IPS-20b (cell line): ENCODE measurements around the gene SLC11A2.

Source experiments
- H3K27ac ChIP-seq: one replicate; pipeline ENCODE4 v1.5.1; 2013; ENCODE audit warnings: low read length
- H3K27me3 ChIP-seq: 2 replicates; pipeline ENCODE4 v1.6.1; 2013; ENCODE audit warnings: mild to moderate bottlenecking, low read length, inconsistent platforms; ENCODE audit not compliant: insufficient read depth
- H3K36me3 ChIP-seq: 2 replicates; pipeline ENCODE4 v1.6.1; 2013; ENCODE audit warnings: low read depth, mild to moderate bottlenecking, inconsistent platforms, low read length, moderate library complexity; ENCODE audit not compliant: insufficient read depth
- H3K4me1 ChIP-seq: 2 replicates; pipeline ENCODE4 v1.6.1; 2013; ENCODE audit warnings: mild to moderate bottlenecking, control low read depth, inconsistent platforms, low read length, moderate library complexity; ENCODE audit not compliant: insufficient read depth
- H3K4me3 ChIP-seq: 2 replicates; pipeline ENCODE4 v1.5.1; 2013; ENCODE audit warnings: mild to moderate bottlenecking, low read length, inconsistent platforms
- H3K9ac ChIP-seq: 2 replicates; pipeline ENCODE4 v1.6.1; 2013; ENCODE audit warnings: low read depth, mild to moderate bottlenecking, inconsistent platforms, low read length, moderate library complexity
- H3K9me3 ChIP-seq: 2 replicates; pipeline ENCODE4 v1.6.1; 2013; ENCODE audit warnings: mild to moderate bottlenecking, low read depth, low read length, inconsistent platforms; ENCODE audit not compliant: insufficient read depth

Gene SLC11A2

GRCh38 chr12:50988051-50988450, 38.1 kb downstream of the SLC11A2 start:
- Histone ChIP-seq H3K27ac (no peak overlapping the region), H3K9ac (no peak overlapping the region), H3K27me3 (no peaks in the 10 kb centered on the region), H3K4me3 (no peak overlapping the region), H3K36me3 (peaks cover 66% of the 10 kb centered on the region), H3K4me1 (no peaks in the 10 kb centered on the region), H3K9me3 (no peaks in the 10 kb centered on the region)

GRCh38 chr12:50986966-50987737, 39.0 kb downstream of the SLC11A2 start:
- Histone ChIP-seq H3K9me3 (no peaks in the 10 kb centered on the region), H3K9ac (no peak overlapping the region), H3K27ac (no peak overlapping the region), H3K4me1 (no peaks in the 10 kb centered on the region), H3K4me3 (no peak overlapping the region), H3K36me3 (peaks cover 59% of the 10 kb centered on the region), H3K27me3 (no peaks in the 10 kb centered on the region)

- Histone ChIP-seq H3K4me3 (no peak overlapping the region), H3K27ac (no peak overlapping the region), H3K4me1 (no peaks in the 10 kb centered on the region), H3K27me3 (no peaks in the 10 kb centered on the region), H3K36me3 (peaks cover 41% of the 10 kb centered on the region), H3K9ac (no peak overlapping the region), H3K9me3 (no peaks in the 10 kb centered on the region)
Measured at GRCh38 chr12:50985322-50985721, 40.9 kb downstream of the SLC11A2 start.

- Histone ChIP-seq H3K9me3 (no peaks in the 10 kb centered on the region), H3K9ac (no peak overlapping the region), H3K27me3 (no peaks in the 10 kb centered on the region), H3K4me3 (no peak overlapping the region), H3K4me1 (no peaks in the 10 kb centered on the region), H3K27ac (no peak overlapping the region), H3K36me3 (peaks cover 35% of the 10 kb centered on the region)
Measured at GRCh38 chr12:50984586-50985298, 41.4 kb downstream of the SLC11A2 start.

- Histone ChIP-seq H3K27me3 (no peaks in the 10 kb centered on the region), H3K9ac (no peak overlapping the region), H3K4me3 (no peak overlapping the region), H3K36me3 (peaks cover 6% of the 10 kb centered on the region; the same call in 1 of the 2 replicates), H3K4me1 (no peaks in the 10 kb centered on the region), H3K27ac (no peak overlapping the region), H3K9me3 (no peaks in the 10 kb centered on the region)
Measured at GRCh38 chr12:50981319-50982239, 44.6 kb downstream of the SLC11A2 start.

- Histone ChIP-seq H3K27ac (no peak overlapping the region), H3K9ac (no peak overlapping the region), H3K4me1 (no peaks in the 10 kb centered on the region), H3K9me3 (no peaks in the 10 kb centered on the region), H3K36me3 (no peaks in the 10 kb centered on the region), H3K27me3 (no peaks in the 10 kb centered on the region), H3K4me3 (no peak overlapping the region)
Measured at GRCh38 chr12:50980545-50980944, 45.6 kb downstream of the SLC11A2 start.

GRCh38 chr12:50979369-50980052, 46.7 kb downstream of the SLC11A2 start:
- Histone ChIP-seq H3K27ac (no peak overlapping the region), H3K27me3 (no peaks in the 10 kb centered on the region), H3K9ac (no peak overlapping the region), H3K4me1 (no peaks in the 10 kb centered on the region), H3K9me3 (no peaks in the 10 kb centered on the region), H3K4me3 (no peak overlapping the region), H3K36me3 (no peaks in the 10 kb centered on the region)

GRCh38 chr12:50971946-50972345, 54.2 kb downstream of the SLC11A2 start:
- peaks cover 4% of the 10 kb centered on the region; the same call in 1 of the 2 replicates for H3K36me3 ChIP-seq
- H3K4me3 ChIP-seq = no peak overlapping the region
- peaks cover 19% of the 10 kb centered on the region for H3K9me3 ChIP-seq
- no peak overlapping the region for H3K27ac ChIP-seq
- H3K9ac ChIP-seq = no peak overlapping the region
- no peaks in the 10 kb centered on the region for H3K27me3 ChIP-seq
- no peaks in the 10 kb centered on the region for H3K4me1 ChIP-seq

GRCh38 chr12:50964432-50964831, 61.8 kb downstream of the SLC11A2 start:
- H3K9ac ChIP-seq = no peak overlapping the region
- no peaks in the 10 kb centered on the region for H3K4me1 ChIP-seq
- H3K27me3 ChIP-seq = no peaks in the 10 kb centered on the region
- H3K36me3 ChIP-seq = no peaks in the 10 kb centered on the region
- H3K27ac ChIP-seq = no peak overlapping the region
- no peak overlapping the region for H3K4me3 ChIP-seq
- H3K9me3 ChIP-seq = no peaks in the 10 kb centered on the region

GRCh38 chr12:50961708-50962107, 64.5 kb downstream of the SLC11A2 start:
- Histone ChIP-seq H3K36me3 (no peaks in the 10 kb centered on the region), H3K27me3 (no peaks in the 10 kb centered on the region), H3K4me1 (no peaks in the 10 kb centered on the region), H3K9ac (no peak overlapping the region), H3K27ac (no peak overlapping the region), H3K4me3 (no peak overlapping the region), H3K9me3 (no peaks in the 10 kb centered on the region)

- Histone ChIP-seq H3K4me1 (no peaks in the 10 kb centered on the region), H3K36me3 (no peaks in the 10 kb centered on the region), H3K9ac (no peak overlapping the region), H3K4me3 (no peak overlapping the region), H3K27ac (no peak overlapping the region), H3K27me3 (no peaks in the 10 kb centered on the region), H3K9me3 (no peaks in the 10 kb centered on the region)
Measured at GRCh38 chr12:50960130-50960529, 66.1 kb downstream of the SLC11A2 start.
